Measurements from ENCODE around the gene CAMSAP1. TPM values are rescaled to one million over a fixed set of nuclear protein-coding genes. Genes with fewer than 3 reads are reported as not detected.

The CAMSAP1 gene
- total and polyA plus RNA-seq, 2 experiments from 2014 or later: 2.8 to 12.4 TPM

DNA sequence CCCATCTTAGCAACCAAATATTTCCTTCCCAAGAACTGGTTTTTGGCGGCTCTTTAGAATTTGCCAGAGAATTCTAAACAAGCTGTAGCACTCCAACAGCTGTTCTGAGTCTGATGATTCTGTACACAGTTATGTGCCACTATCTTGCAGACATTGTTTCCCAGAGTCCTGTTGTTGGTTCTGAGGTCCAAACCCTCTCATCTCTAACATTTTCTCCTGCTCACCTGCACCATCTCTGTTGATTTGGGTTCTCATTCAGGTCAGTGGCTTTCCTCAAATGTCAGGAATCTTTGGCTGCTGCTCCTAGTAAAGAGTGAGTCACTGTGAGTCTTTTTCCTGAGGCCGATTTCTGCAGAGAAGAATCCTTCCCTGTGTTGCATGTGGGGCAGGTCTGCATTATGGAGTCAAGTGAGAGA is 50.0 kb downstream of the CAMSAP1 start:
- H3K27me3 ChIP-seq (replicated peaks; ENCODE audit: insufficient read depth): no peaks in the 10 kb centered on the region
- in situ Hi-C loops (cut with MboI): no loop called here
- 64 to 71% methylated on average over 2 of the region's 2 CpGs for WGBS, 2 experiments (ENCODE audit: low coverage in 1 of 2, low lambda C conversion rate in 2 of 2, missing lambda C conversion rate in 2 of 2)

DNA sequence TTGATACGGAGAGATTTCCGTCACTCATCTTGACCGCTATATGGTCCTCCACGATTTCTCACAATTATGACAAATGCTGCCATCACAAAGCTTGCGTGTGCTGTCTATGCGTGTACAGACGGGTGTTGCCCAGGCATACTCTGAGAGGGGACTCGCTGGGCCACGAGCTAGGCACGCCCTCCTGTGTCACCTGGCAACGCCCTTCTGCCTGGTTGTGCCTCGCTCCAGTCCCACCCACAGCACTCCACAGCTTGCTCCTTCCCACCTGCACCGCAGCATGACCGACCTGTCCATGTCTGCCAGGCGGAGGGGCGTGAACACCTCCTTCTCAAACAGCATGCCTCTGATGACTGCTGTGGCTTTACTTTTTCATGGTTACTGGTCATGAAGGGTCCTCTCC is 55.6 kb downstream of the CAMSAP1 start:
- Histone ChIP-seq H4K20me1 (ENCODE audit: insufficient read depth) (no peaks in the 10 kb centered on the region; the same call in 1 of the 2 replicates), H3K9me2 (ENCODE audit: insufficient read depth) (no peaks in the 10 kb centered on the region), H3K4me1 (ENCODE audit: insufficient read depth) (peaks cover 5% of the 10 kb centered on the region; the same call in 1 of the 2 replicates), H3K27ac (no peak overlapping the region), H3K79me2 (ENCODE audit: insufficient read depth) (peaks cover 2% of the 10 kb centered on the region; the same call in 1 of the 2 replicates), H3F3A (ENCODE audit: insufficient read depth) (0 out of 2 replicates have a peak, but pooled peaks cover 2% of the 10 kb centered on the region), H2AFZ (no peak overlapping the region), H3K4me3 (no peak overlapping the region), H3K4me2 (ENCODE audit: unreplicated experiment) (no peak overlapping the region), H3K9me3 (ENCODE audit: low read depth) (no peaks in the 10 kb centered on the region), H3K36me3 (ENCODE audit: low read depth) (no peaks in the 10 kb centered on the region), H3K27me3 (replicated peaks; ENCODE audit: insufficient read depth) (no peaks in the 10 kb centered on the region), H3K9ac (no peak overlapping the region)
- in situ Hi-C loops (cut with MboI): no loop called here
- DNase-seq: no peak
- 98 to 99% methylated on average over 16 of the region's 16 CpGs for WGBS, 2 experiments (ENCODE audit: low coverage in 1 of 2, low lambda C conversion rate in 2 of 2, missing lambda C conversion rate in 2 of 2)
- TF ChIP-seq EZH2phosphoT487 (IDR thresholded peaks at IDR 0.05; ENCODE audit: insufficient read depth, low read depth): no peak
- TF ChIP-seq EZH2 (IDR thresholded peaks at IDR 0.05; ENCODE audit: insufficient read depth, poor library complexity, severe bottlenecking): no peak

More for the DNA sequence above, 50.0 kb downstream of the CAMSAP1 start:
- no peak overlapping the region for H3K4me2 ChIP-seq (ENCODE audit: unreplicated experiment)
- no peak overlapping the region for H3K4me3 ChIP-seq
- H3K4me1 ChIP-seq (ENCODE audit: insufficient read depth): peaks cover 17% of the 10 kb centered on the region
- H2AFZ ChIP-seq: no peak overlapping the region
- peaks cover 3% of the 10 kb centered on the region; the same call in 1 of the 2 replicates for H3K79me2 ChIP-seq (ENCODE audit: insufficient read depth)
- H3K9me2 ChIP-seq (ENCODE audit: insufficient read depth): no peaks in the 10 kb centered on the region
- H3K27ac ChIP-seq: no peak overlapping the region; the same call in 1 of the 2 replicates
- no peaks in the 10 kb centered on the region for H3K9me3 ChIP-seq (ENCODE audit: low read depth)
- no peak overlapping the region for H3K9ac ChIP-seq
- H3K36me3 ChIP-seq (ENCODE audit: low read depth): no peaks in the 10 kb centered on the region
- H4K20me1 ChIP-seq (ENCODE audit: insufficient read depth): peaks cover 7% of the 10 kb centered on the region; the same call in 1 of the 2 replicates
- TF ChIP-seq EZH2phosphoT487 (IDR thresholded peaks at IDR 0.05; ENCODE audit: insufficient read depth, low read depth) (no peak), EZH2 (IDR thresholded peaks at IDR 0.05; ENCODE audit: insufficient read depth, poor library complexity, severe bottlenecking) (no peak)
- H3F3A ChIP-seq (ENCODE audit: insufficient read depth): peaks cover 18% of the 10 kb centered on the region
- peak; percentile 64 for DNase-seq

- TF ChIP-seq EZH2phosphoT487 (IDR thresholded peaks at IDR 0.05; ENCODE audit: insufficient read depth, low read depth) (no peak), EZH2 (IDR thresholded peaks at IDR 0.05; ENCODE audit: insufficient read depth, poor library complexity, severe bottlenecking) (no peak)
- Histone ChIP-seq H3K4me3 (no peak overlapping the region), H3K9me2 (ENCODE audit: insufficient read depth) (no peaks in the 10 kb centered on the region), H3K27me3 (replicated peaks; ENCODE audit: insufficient read depth) (no peaks in the 10 kb centered on the region), H2AFZ (no peak overlapping the region), H3K79me2 (ENCODE audit: insufficient read depth) (peaks cover 11% of the 10 kb centered on the region), H4K20me1 (ENCODE audit: insufficient read depth) (no peaks in the 10 kb centered on the region), H3K9ac (no peak overlapping the region), H3K9me3 (ENCODE audit: low read depth) (no peaks in the 10 kb centered on the region), H3K4me2 (ENCODE audit: unreplicated experiment) (no peak overlapping the region), H3K27ac (no peak overlapping the region), H3K4me1 (ENCODE audit: insufficient read depth) (peaks cover 5% of the 10 kb centered on the region; the same call in 1 of the 2 replicates), H3F3A (ENCODE audit: insufficient read depth) (no peaks in the 10 kb centered on the region), H3K36me3 (ENCODE audit: low read depth) (no peaks in the 10 kb centered on the region)
- in situ Hi-C loops (cut with MboI): no loop called here
- no peak for DNase-seq
- WGBS, 2 experiments (ENCODE audit: low coverage in 1 of 2, low lambda C conversion rate in 2 of 2, missing lambda C conversion rate in 2 of 2): 79 to 80% methylated on average over 8 of the region's 8 CpGs
These were observed 56.6 kb downstream of the CAMSAP1 start for GRCh38 chr9:135850737-135851136.

GRCh38 chr9:135849181-135849580 is 58.2 kb downstream of the CAMSAP1 start:
- Histone ChIP-seq H3K9me2 (ENCODE audit: insufficient read depth) (no peaks in the 10 kb centered on the region), H3K9me3 (ENCODE audit: low read depth) (no peaks in the 10 kb centered on the region), H3K4me2 (ENCODE audit: unreplicated experiment) (no peak overlapping the region), H3K9ac (no peak overlapping the region), H4K20me1 (ENCODE audit: insufficient read depth) (no peaks in the 10 kb centered on the region; the same call in 1 of the 2 replicates), H3K36me3 (ENCODE audit: low read depth) (no peaks in the 10 kb centered on the region), H3K27ac (no peak overlapping the region), H3K79me2 (ENCODE audit: insufficient read depth) (peaks cover 27% of the 10 kb centered on the region), H3F3A (ENCODE audit: insufficient read depth) (no peaks in the 10 kb centered on the region), H2AFZ (no peak overlapping the region), H3K4me1 (ENCODE audit: insufficient read depth) (peaks cover 5% of the 10 kb centered on the region; the same call in 1 of the 2 replicates), H3K4me3 (no peak overlapping the region), H3K27me3 (replicated peaks; ENCODE audit: insufficient read depth) (no peaks in the 10 kb centered on the region)
- WGBS, 2 experiments (ENCODE audit: low coverage in 1 of 2, low lambda C conversion rate in 2 of 2, missing lambda C conversion rate in 2 of 2): 80 to 82% methylated on average over 8 of the region's 8 CpGs
- DNase-seq: no peak
- TF ChIP-seq EZH2phosphoT487 (IDR thresholded peaks at IDR 0.05; ENCODE audit: insufficient read depth, low read depth) (no peak), EZH2 (IDR thresholded peaks at IDR 0.05; ENCODE audit: insufficient read depth, poor library complexity, severe bottlenecking) (no peak)
- in situ Hi-C loops (cut with MboI): no loop called here

Data from GM23248 (cell line).